RWPE2 (cell line): ENCODE results near the gene HK3.

Experiments
- ATAC-seq: fragments of 200-7000 bp; cut with Tn5 transposase; 3 replicates; pipeline ENCODE4 v1.9.1; 2021; ENCODE audit warnings: low read depth
- DNase-seq: peaks from one replicate; pipeline ENCODE4 v3.0.0-alpha.2; 2020; ENCODE audit warnings: low spot score
- H3K27ac ChIP-seq: fragments of 450-650 bp; 2 replicates; pipeline ENCODE4 v1.5.1; 2017; ENCODE audit warnings: mild to moderate bottlenecking; ENCODE audit not compliant: poor library complexity, severe bottlenecking
- H3K27me3 ChIP-seq: fragments of 250-450 bp; sonication (Bioruptor Pico); 2 replicates; pipeline ENCODE4 v1.5.1; 2021; ENCODE audit warnings: mild to moderate bottlenecking, moderate library complexity; ENCODE audit not compliant: insufficient read depth, poor library complexity, severe bottlenecking
- H3K36me3 ChIP-seq: fragments of 250-450 bp; sonication (Bioruptor Pico); 2 replicates; pipeline ENCODE4 v1.5.1; 2020; ENCODE audit warnings: low read depth, mild to moderate bottlenecking, moderate library complexity
- H3K4me1 ChIP-seq: fragments of 250-450 bp; sonication (Bioruptor Pico); 2 replicates; pipeline ENCODE4 v1.5.1; 2021; ENCODE audit warnings: mild to moderate bottlenecking, moderate library complexity; ENCODE audit not compliant: insufficient read depth, poor library complexity, severe bottlenecking
- H3K4me3 ChIP-seq: fragments of 250-450 bp; sonication (Bioruptor Pico); 2 replicates; pipeline ENCODE4 v1.5.1; 2021; ENCODE audit warnings: mild to moderate bottlenecking, moderate library complexity; ENCODE audit not compliant: severe bottlenecking
- H3K9me3 ChIP-seq: fragments of 250-450 bp; sonication (Bioruptor Pico); 2 replicates; pipeline ENCODE4 v1.5.1; 2021; ENCODE audit warnings: mild to moderate bottlenecking, moderate library complexity; ENCODE audit not compliant: severe bottlenecking
- CTCF ChIP-seq: fragments of 450-650 bp; IDR thresholded peaks from one replicate; pipeline ENCODE4 v1.5.1; 2017; ENCODE audit warnings: mild to moderate bottlenecking, moderate library complexity; ENCODE audit not compliant: poor library complexity, severe bottlenecking

Gene HK3

GRCh38 chr5:176881021-176881749 lies 18.0 kb downstream of the HK3 start:
- Histone ChIP-seq H3K36me3 (no peaks in the 10 kb centered on the region), H3K27me3 (peaks cover 6% of the 10 kb centered on the region), H3K27ac (no peak overlapping the region), H3K4me1 (no peaks in the 10 kb centered on the region), H3K4me3 (no peak overlapping the region), H3K9me3 (no peaks in the 10 kb centered on the region)
- no peak for ATAC-seq
- no peak for TF ChIP-seq CTCF
- DNase-seq, result no peak

GRCh38 chr5:176880366-176881020 lies 18.7 kb downstream of the HK3 start:
- Histone ChIP-seq H3K4me1 (no peaks in the 10 kb centered on the region), H3K27ac (no peak overlapping the region), H3K9me3 (no peaks in the 10 kb centered on the region), H3K36me3 (no peaks in the 10 kb centered on the region), H3K27me3 (peaks cover 10% of the 10 kb centered on the region), H3K4me3 (no peak overlapping the region)
- DNase-seq (no peak), ATAC-seq (no peak)
- TF ChIP-seq CTCF, result no peak

DNA sequence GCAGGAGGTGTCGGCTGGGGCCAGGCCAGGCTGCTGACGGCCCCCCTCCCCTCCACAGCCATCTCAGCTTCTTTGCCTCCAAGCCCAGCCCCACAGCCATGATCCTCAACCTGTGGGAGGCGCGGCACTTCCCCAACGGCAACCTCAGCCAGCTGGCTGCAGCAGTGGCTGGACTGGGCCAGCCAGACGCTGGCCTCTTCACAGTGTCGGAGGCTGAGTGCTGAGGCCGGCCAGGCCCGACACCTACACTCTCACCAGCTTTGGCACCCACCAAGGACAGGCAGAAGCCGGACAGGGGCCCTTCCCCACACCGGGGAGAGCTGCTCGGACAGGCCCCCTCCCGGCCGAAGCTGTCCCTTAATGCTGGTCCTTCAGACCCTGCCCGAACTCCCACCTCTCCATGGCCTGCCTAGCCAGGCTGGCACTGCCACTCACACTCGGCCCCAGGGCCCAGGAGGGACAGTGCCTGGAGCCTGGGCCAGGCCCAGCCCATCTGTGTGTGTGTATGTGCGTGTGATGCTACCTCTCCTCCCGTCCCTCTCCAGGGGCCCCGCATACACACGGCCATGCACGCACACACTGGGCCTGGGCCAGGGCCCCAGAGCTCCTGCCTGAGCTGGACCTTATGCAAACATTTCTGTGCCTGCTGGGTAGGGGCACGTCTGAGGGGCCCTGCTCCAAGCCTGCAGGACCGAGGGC lies 19.3 kb downstream of the HK3 start:
- Histone ChIP-seq H3K9me3 (no peaks in the 10 kb centered on the region), H3K36me3 (no peaks in the 10 kb centered on the region), H3K4me1 (no peaks in the 10 kb centered on the region), H3K27me3 (peaks cover 15% of the 10 kb centered on the region), H3K27ac (no peak overlapping the region), H3K4me3 (no peak overlapping the region)
- TF ChIP-seq CTCF, result no peak
- ATAC-seq (no peak), DNase-seq (no peak)

DNA sequence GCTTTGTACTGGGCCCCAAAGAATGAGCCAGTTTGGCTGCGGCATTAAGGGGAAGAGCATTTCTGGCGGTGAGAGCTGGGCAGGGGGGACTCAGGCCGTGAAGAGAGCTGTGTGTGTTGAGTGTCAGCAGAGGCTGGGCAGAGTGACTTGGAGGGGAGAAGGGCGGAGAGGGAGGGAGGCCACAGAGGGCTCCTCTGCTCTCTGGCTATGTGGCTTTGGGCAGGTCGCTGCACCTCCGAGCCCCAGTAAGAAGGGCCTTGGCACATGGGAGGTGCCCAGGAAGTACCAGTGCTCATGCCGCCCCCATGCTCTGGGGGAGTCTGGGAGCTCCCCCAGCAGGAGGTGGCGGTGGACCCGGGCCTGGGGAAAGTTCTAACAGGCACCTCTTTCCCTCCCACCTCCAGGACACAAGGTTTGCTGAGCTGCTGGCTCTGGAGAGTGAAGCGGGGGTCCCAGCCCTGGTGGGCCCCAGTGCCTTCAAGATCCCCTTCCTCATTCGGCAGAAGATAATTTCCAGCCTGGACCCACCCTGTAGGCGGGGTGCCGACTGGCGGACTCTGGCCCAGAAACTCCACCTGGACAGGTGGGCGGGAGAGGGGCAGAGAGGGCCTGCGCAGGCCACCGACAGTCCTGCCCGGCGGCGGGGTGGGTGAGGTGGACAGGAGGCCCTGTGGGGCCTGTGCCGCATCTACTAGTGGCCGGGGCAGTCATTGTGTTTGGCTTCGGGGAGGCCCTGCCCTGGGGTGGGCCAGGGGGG lies 20.1 kb downstream of the HK3 start:
- no peak for ATAC-seq
- Histone ChIP-seq H3K27ac (no peak overlapping the region), H3K36me3 (no peaks in the 10 kb centered on the region), H3K9me3 (no peaks in the 10 kb centered on the region), H3K4me3 (no peak overlapping the region), H3K4me1 (no peaks in the 10 kb centered on the region), H3K27me3 (peaks cover 15% of the 10 kb centered on the region)
- no peak for TF ChIP-seq CTCF
- DNase-seq, result no peak
